ENCODE results near the gene ELMO1. TPM values are rescaled to one million over a fixed set of nuclear protein-coding genes. Genes with fewer than 3 reads are reported as not detected.

The ELMO1 gene
- total and polyA plus RNA-seq, 10 of the 15 experiments (the other 5 are each of a cell fraction or from before 2014, with no cell fraction given), result 22.6 to 85.9 (median 56.6) TPM

- TF ChIP-seq, protein P1, sequence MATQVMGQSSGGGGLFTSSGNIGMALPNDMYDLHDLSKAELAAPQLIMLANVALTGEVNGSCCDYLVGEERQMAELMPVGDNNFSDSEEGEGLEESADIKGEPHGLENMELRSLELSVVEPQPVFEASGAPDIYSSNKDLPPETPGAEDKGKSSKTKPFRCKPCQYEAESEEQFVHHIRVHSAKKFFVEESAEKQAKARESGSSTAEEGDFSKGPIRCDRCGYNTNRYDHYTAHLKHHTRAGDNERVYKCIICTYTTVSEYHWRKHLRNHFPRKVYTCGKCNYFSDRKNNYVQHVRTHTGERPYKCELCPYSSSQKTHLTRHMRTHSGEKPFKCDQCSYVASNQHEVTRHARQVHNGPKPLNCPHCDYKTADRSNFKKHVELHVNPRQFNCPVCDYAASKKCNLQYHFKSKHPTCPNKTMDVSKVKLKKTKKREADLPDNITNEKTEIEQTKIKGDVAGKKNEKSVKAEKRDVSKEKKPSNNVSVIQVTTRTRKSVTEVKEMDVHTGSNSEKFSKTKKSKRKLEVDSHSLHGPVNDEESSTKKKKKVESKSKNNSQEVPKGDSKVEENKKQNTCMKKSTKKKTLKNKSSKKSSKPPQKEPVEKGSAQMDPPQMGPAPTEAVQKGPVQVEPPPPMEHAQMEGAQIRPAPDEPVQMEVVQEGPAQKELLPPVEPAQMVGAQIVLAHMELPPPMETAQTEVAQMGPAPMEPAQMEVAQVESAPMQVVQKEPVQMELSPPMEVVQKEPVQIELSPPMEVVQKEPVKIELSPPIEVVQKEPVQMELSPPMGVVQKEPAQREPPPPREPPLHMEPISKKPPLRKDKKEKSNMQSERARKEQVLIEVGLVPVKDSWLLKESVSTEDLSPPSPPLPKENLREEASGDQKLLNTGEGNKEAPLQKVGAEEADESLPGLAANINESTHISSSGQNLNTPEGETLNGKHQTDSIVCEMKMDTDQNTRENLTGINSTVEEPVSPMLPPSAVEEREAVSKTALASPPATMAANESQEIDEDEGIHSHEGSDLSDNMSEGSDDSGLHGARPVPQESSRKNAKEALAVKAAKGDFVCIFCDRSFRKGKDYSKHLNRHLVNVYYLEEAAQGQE (IDR thresholded peaks at IDR 0.05; ENCODE audit: low read depth, low read length), result no peak
These were observed 50.3 kb downstream of the ELMO1 start (continued) for GRCh38 chr7:37398403-37398802.

DNA sequence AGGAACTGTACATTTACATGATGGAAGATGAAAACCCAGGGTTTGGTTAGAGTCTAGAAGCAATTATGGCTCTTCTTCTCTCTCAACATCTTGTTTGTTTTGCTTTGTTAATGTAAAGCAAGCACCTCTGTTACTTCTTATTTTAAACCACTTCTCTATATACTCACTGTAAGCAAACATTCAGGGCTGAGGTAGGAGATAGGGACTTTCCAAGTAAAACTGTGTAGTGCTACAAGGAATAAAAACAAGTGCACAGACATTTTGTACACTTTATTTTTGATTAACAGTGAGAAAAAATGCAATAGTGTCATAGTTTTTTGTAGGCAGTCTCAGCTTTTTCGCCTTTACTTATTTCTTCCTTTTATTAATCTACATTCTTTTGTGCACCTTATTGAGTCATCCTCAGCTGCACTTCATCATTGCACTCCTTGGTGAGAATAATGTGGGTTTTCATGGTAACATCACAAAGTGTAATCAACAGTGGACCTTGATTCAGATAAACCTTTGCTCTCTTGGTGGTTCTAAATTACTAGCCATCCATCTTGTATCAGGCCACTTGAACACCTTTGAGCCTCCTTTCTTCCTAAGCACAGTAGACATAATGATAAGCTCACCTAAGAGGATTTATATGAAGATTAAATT is 52.9 kb downstream of the ELMO1 start:
- ChIA-PET SMC1A (ENCODE audit: uncharacterized antibody, unreplicated experiment) (interaction anchor here (0.6 kb wide), 1 partner anchor 509 kb away, joined by 3 read pairs; no protein-coding TSS in a partner anchor), RAD21 (ENCODE audit: unreplicated experiment) (no interaction called here), CTCF (no interaction called here), POLR2A (no interaction called here)
- no peak overlapping the region for H3K4me3 ChIP-seq
- in situ Hi-C loops (cut with MboI), result no loop called here
- no peaks in the 10 kb centered on the region for H3K27me3 ChIP-seq (replicated peaks in 1 of 2; ENCODE audit: control insufficient read depth in 2 of 2, insufficient read depth in 2 of 2, low read length in 1 of 2)
- no peaks in the 10 kb centered on the region for H3K4me1 ChIP-seq (ENCODE audit: control insufficient read depth, insufficient read depth, low read length)
- H3K9me3 ChIP-seq (replicated peaks; ENCODE audit: control insufficient read depth, insufficient read depth, low read length), result no peaks in the 10 kb centered on the region
- no peak overlapping the region for H3K9ac ChIP-seq (ENCODE audit: control insufficient read depth, insufficient read depth, low read length)
- no peak overlapping the region for H3K4me2 ChIP-seq (ENCODE audit: control insufficient read depth, insufficient read depth)
- H3K36me3 ChIP-seq (ENCODE audit: control insufficient read depth in 2 of 2, insufficient read depth in 2 of 2, low read length in 1 of 2), result no peaks in the 10 kb centered on the region
- FAIRE-seq (no peak), DNase-seq (ENCODE audit: low read depth, low spot score) (no peak), ATAC-seq (peak; percentile 35; the same call in 2 of the 3 replicates)
- H4K20me1 ChIP-seq (ENCODE audit: control insufficient read depth, insufficient read depth), result no peaks in the 10 kb centered on the region
- no peaks in the 10 kb centered on the region for H3K79me2 ChIP-seq (ENCODE audit: control insufficient read depth, insufficient read depth, low read length)
- BruUV-seq (replicated peaks), result no TSS peak
- intact Hi-C loops (cut with micrococcal nuclease; ENCODE audit: unreplicated experiment), result no loop called here
- H2AFZ ChIP-seq (ENCODE audit: control insufficient read depth, low read depth, low read length), result no peak overlapping the region; the same call in 1 of the 2 replicates
- H3K27ac ChIP-seq (ENCODE audit: control insufficient read depth, insufficient read depth), result no peak overlapping the region
- TF ChIP-seq RELB (IDR thresholded peaks at IDR 0.05; ENCODE audit: low read depth) (peak; percentile 21; the same call in 1 of the 2 replicates), NKRF (conservative IDR thresholded peaks at IDR 0.05) (no peak)
- WGBS (ENCODE audit: insufficient coverage, insufficient replicate concordance, low lambda C conversion rate, missing lambda C conversion rate), result 0% methylated on average over 1 of the region's 1 CpG

Measured in GM12878 (cell line).